Measurements from ENCODE around the gene STARD4.

Gene STARD4

GRCh38 chr5:111469293-111469896, 42.9 kb downstream of the STARD4 start:
- DNase-seq = no peak

- DNase-seq = no peak
Observed at GRCh38 chr5:111463311-111463710, 49.0 kb downstream of the STARD4 start.

GRCh38 chr5:111461934-111462333, 50.4 kb downstream of the STARD4 start:
- peak; percentile 85 for DNase-seq

GRCh38 chr5:111461255-111461671, 51.1 kb downstream of the STARD4 start:
- no peak for DNase-seq

GRCh38 chr5:111454776-111455175, 57.6 kb downstream of the STARD4 start:
- no peak for DNase-seq

- DNase-seq = no peak
Observed at GRCh38 chr5:111454198-111454622, 58.1 kb downstream of the STARD4 start.

- DNase-seq = no peak
Observed at GRCh38 chr5:111453747-111454146, 58.6 kb downstream of the STARD4 start.

- DNase-seq = no peak
Observed at GRCh38 chr5:111453295-111453694, 59.0 kb downstream of the STARD4 start.

GRCh38 chr5:111447822-111448221, 64.5 kb downstream of the STARD4 start:
- no peak for DNase-seq

- DNase-seq = no peak
Observed at GRCh38 chr5:111447099-111447498, 65.2 kb downstream of the STARD4 start.

All from MV-4-11 (cell line).